ENCODE measurements around the gene MYO1D.

DNA sequence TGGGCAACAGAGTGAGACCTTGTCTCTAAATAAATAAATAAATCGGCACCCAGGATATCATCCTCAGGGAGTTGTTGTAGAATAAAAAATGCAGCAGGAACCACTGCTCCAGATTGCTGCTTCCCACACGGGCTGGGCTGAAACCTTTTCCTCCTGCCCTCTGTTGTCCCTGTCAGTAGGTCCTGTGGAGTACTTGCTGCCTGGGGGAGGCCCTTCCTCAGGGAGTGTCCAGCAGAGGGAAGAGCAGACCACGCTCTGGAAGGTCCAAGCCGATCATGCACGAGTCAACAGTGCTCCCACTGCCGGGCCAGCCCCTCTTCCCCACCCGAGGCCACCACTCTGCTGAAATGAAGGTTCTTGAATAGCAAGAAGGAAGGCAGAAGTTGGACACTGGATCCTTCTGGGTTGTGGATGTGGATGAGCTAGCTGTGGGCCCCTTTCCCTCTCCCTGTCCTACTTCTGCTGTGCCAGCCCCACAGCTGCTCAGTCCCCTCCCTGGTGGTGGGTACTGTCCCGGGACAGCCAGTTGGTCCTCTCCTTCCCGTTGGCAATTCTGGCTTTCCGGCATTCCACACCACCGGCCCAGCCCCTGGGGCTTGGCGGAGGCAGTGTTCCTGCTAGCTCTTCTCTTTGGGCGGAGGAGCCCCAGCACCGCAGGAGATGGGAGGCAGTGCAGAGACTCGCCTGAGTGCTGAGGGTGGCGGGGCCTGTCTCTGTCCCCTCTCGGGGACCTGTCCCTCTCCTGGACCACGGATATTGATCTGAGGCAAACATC, 379.3 kb downstream of the MYO1D start:
- no peak for TF ChIP-seq POLR2A (IDR thresholded peaks at IDR 0.05)
- TF ChIP-seq, protein P1, sequence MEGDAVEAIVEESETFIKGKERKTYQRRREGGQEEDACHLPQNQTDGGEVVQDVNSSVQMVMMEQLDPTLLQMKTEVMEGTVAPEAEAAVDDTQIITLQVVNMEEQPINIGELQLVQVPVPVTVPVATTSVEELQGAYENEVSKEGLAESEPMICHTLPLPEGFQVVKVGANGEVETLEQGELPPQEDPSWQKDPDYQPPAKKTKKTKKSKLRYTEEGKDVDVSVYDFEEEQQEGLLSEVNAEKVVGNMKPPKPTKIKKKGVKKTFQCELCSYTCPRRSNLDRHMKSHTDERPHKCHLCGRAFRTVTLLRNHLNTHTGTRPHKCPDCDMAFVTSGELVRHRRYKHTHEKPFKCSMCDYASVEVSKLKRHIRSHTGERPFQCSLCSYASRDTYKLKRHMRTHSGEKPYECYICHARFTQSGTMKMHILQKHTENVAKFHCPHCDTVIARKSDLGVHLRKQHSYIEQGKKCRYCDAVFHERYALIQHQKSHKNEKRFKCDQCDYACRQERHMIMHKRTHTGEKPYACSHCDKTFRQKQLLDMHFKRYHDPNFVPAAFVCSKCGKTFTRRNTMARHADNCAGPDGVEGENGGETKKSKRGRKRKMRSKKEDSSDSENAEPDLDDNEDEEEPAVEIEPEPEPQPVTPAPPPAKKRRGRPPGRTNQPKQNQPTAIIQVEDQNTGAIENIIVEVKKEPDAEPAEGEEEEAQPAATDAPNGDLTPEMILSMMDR (IDR thresholded peaks at IDR 0.05): no peak

All from adrenal gland (tissue), 5 donors.